ENCODE data around the gene CEMIP.

The CEMIP gene

DNA sequence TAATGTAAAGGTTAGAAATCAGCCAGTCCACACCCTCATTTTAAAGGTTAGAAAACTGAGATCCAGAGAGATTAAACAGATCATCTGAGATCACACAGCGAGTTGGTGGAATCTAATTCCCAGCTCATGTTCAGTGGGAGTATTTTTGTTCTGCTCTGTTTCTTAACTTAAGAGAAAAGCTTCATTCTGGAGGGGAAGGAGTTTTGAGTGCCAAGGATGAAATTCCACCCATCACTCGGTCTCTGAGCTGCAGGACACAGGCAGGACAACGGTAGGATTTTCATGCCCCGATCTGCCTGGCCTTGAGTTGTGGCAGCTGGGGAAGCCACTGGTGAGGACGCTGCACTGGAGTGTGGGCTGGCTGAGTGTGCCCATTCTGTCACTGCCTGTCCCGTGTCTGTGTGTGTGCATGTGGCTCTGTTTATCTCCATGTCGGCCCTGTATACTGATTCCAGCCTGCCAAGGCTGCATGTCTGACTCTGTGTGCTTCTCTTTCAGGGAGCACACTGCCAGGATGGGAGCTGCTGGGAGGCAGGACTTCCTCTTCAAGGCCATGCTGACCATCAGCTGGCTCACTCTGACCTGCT, 94.3 kb downstream of the CEMIP start:
- DNase-seq (ENCODE audit: low read depth in 1 of 2, low spot score in 1 of 2) = no peak
- Histone ChIP-seq H3K27ac (replicated peaks) (no peak overlapping the region), H3K27me3 (ENCODE audit: insufficient read depth, poor library complexity, severe bottlenecking) (no peaks in the 10 kb centered on the region), H3K4me3 (replicated peaks; ENCODE audit: insufficient read depth, low read length) (no peak overlapping the region)
- TF ChIP-seq SPI1 (IDR thresholded peaks at IDR 0.05; ENCODE audit: borderline replicate concordance, low read depth) (no peak), GABPA (IDR thresholded peaks at IDR 0.05; ENCODE audit: low read depth) (no peak), POLR2AphosphoS5 (IDR thresholded peaks at IDR 0.05; ENCODE audit: low read depth) (no peak)

DNA sequence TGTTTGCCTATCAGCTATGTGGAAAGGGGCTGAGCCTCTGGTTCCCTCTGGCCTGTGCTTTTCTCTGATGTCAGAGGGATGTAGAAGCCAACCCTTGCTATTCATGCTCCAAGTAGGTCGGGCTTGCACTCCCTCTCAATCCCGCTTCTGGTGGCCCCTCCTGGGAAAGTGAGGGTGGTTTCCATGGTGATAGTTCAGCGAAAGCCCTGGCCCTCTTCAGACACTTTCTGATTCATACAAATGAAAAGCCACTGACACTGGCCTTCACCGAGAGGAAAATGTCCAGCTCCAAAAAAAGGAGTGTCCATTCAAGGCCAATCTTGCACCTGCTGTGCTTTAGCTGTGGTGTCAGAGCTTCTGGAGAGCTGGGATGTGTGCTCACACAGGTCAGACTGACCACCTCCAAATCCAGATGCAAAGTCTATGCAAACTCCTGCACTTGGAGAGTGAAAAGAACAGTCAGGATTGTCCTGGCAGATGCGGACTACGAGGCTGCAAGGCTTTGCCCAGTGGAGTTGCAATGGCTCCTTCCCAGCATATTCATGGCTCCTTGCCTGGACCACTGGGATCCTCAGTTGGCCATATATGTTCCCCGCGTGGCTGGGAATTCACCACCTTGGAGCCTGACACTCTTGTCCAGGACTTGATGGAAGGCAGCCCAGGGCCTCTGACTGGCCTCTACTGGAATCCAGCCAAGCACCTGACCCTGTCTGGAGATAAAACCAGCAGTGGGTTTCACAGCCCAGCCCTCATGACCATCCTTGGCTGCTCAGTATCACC, 96.6 kb downstream of the CEMIP start:
- no peak for TF ChIP-seq POLR2AphosphoS5 (IDR thresholded peaks at IDR 0.05; ENCODE audit: low read depth)
- TF ChIP-seq SPI1 (IDR thresholded peaks at IDR 0.05; ENCODE audit: borderline replicate concordance, low read depth) = no peak
- TF ChIP-seq, protein P1, sequence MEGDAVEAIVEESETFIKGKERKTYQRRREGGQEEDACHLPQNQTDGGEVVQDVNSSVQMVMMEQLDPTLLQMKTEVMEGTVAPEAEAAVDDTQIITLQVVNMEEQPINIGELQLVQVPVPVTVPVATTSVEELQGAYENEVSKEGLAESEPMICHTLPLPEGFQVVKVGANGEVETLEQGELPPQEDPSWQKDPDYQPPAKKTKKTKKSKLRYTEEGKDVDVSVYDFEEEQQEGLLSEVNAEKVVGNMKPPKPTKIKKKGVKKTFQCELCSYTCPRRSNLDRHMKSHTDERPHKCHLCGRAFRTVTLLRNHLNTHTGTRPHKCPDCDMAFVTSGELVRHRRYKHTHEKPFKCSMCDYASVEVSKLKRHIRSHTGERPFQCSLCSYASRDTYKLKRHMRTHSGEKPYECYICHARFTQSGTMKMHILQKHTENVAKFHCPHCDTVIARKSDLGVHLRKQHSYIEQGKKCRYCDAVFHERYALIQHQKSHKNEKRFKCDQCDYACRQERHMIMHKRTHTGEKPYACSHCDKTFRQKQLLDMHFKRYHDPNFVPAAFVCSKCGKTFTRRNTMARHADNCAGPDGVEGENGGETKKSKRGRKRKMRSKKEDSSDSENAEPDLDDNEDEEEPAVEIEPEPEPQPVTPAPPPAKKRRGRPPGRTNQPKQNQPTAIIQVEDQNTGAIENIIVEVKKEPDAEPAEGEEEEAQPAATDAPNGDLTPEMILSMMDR (IDR thresholded peaks at IDR 0.05; ENCODE audit: insufficient read depth, low read length) = no peak
- no peak for TF ChIP-seq GABPA (IDR thresholded peaks at IDR 0.05; ENCODE audit: low read depth)
- no peak overlapping the region for H3K27ac ChIP-seq (replicated peaks)
- H3K27me3 ChIP-seq (ENCODE audit: insufficient read depth, poor library complexity, severe bottlenecking) = no peaks in the 10 kb centered on the region
- no peak overlapping the region for H3K4me3 ChIP-seq (replicated peaks; ENCODE audit: insufficient read depth, low read length)
- DNase-seq (ENCODE audit: low read depth in 1 of 2, low spot score in 1 of 2) = no peak

DNA sequence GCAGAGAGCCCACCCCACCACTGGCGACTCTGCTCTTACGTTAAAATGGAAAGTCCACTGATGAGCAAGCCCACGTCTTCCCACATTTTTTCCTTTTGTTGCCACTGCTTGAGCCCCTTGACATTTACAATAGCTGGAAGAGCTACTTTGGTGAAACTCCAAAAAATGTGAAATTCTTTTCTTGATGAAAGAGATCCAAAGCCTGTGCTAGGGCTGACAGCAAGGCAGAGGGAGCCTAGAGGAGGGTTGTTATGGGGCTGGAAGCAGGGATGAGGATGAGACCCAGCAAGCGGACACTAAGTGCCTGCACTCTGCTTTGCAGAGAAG, 97.1 kb downstream of the CEMIP start:
- no peak overlapping the region for H3K4me3 ChIP-seq (replicated peaks; ENCODE audit: insufficient read depth, low read length)
- no peak overlapping the region for H3K27ac ChIP-seq (replicated peaks)
- no peaks in the 10 kb centered on the region for H3K27me3 ChIP-seq (ENCODE audit: insufficient read depth, poor library complexity, severe bottlenecking)
- TF ChIP-seq GABPA (IDR thresholded peaks at IDR 0.05; ENCODE audit: low read depth) (no peak), POLR2AphosphoS5 (IDR thresholded peaks at IDR 0.05; ENCODE audit: low read depth) (no peak), SPI1 (IDR thresholded peaks at IDR 0.05; ENCODE audit: borderline replicate concordance, low read depth) (no peak)
- TF ChIP-seq, protein P1 (IDR thresholded peaks at IDR 0.05; ENCODE audit: insufficient read depth, low read length) = no peak
- TF ChIP-seq, protein P2, sequence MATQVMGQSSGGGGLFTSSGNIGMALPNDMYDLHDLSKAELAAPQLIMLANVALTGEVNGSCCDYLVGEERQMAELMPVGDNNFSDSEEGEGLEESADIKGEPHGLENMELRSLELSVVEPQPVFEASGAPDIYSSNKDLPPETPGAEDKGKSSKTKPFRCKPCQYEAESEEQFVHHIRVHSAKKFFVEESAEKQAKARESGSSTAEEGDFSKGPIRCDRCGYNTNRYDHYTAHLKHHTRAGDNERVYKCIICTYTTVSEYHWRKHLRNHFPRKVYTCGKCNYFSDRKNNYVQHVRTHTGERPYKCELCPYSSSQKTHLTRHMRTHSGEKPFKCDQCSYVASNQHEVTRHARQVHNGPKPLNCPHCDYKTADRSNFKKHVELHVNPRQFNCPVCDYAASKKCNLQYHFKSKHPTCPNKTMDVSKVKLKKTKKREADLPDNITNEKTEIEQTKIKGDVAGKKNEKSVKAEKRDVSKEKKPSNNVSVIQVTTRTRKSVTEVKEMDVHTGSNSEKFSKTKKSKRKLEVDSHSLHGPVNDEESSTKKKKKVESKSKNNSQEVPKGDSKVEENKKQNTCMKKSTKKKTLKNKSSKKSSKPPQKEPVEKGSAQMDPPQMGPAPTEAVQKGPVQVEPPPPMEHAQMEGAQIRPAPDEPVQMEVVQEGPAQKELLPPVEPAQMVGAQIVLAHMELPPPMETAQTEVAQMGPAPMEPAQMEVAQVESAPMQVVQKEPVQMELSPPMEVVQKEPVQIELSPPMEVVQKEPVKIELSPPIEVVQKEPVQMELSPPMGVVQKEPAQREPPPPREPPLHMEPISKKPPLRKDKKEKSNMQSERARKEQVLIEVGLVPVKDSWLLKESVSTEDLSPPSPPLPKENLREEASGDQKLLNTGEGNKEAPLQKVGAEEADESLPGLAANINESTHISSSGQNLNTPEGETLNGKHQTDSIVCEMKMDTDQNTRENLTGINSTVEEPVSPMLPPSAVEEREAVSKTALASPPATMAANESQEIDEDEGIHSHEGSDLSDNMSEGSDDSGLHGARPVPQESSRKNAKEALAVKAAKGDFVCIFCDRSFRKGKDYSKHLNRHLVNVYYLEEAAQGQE (IDR thresholded peaks at IDR 0.05; ENCODE audit: insufficient replicate concordance, low read depth) = no peak
- no peak for DNase-seq (ENCODE audit: low read depth in 1 of 2, low spot score in 1 of 2)

DNA sequence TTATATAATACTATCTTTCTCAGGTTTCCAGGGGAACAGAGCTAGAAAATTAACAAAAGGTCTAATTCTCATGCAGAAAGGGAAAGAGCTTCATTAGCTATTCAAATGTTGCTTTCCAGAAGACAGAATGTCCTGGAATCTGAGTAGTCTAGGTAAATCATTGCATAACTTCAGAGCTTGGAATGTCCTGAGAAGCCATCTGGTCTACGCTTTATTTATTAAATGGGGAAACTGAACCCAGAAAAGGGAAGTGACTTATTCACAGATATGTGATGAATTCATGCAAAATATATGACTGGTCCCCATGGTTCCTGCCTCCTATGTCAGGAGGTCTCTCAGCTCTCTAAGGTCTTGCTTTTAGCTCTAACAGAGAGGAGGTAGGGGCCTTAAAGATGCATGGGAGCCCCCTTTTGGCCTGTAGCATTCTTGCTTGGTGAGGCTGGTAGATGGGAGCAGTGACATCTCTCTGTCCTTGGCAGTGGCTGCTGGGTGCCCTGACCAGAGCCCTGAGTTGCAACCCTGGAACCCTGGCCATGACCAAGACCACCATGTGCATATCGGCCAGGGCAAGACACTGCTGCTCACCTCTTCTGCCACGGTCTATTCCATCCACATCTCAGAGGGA, 99.2 kb downstream of the CEMIP start:
- H3K4me3 ChIP-seq (replicated peaks; ENCODE audit: insufficient read depth, low read length) = no peak overlapping the region
- TF ChIP-seq SPI1 (IDR thresholded peaks at IDR 0.05; ENCODE audit: borderline replicate concordance, low read depth) = peak; percentile 79
- no peak for TF ChIP-seq POLR2AphosphoS5 (IDR thresholded peaks at IDR 0.05; ENCODE audit: low read depth)
- H3K27ac ChIP-seq (replicated peaks) = no peak overlapping the region
- no peak for DNase-seq (ENCODE audit: low read depth in 1 of 2, low spot score in 1 of 2)
- no peaks in the 10 kb centered on the region for H3K27me3 ChIP-seq (ENCODE audit: insufficient read depth, poor library complexity, severe bottlenecking)

DNA sequence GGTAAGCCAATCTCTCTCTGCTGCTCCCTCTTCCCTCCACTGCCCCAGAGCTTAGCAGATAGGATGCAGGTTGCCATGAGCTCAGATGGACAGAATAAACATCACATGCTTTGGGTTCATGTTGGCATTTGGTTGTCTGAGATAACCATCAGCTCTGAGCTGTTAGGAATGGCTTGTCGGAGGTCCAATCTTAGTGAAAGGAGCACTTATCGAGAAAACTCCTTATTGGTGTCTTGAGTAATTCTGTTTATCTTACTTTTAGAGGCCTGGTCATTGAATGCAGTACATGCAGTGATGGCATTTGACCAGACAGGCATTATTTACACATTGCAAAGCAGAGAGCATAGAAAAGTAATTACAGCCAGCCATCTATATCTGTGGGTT, 99.7 kb downstream of the CEMIP start:
- no peaks in the 10 kb centered on the region for H3K27me3 ChIP-seq (ENCODE audit: insufficient read depth, poor library complexity, severe bottlenecking)
- TF ChIP-seq, protein P1 (IDR thresholded peaks at IDR 0.05; ENCODE audit: insufficient read depth, low read length) = no peak
- TF ChIP-seq POLR2AphosphoS5 (IDR thresholded peaks at IDR 0.05; ENCODE audit: low read depth) (no peak), SPI1 (IDR thresholded peaks at IDR 0.05; ENCODE audit: borderline replicate concordance, low read depth) (no peak), GABPA (IDR thresholded peaks at IDR 0.05; ENCODE audit: low read depth) (no peak)
- TF ChIP-seq, protein P2 (IDR thresholded peaks at IDR 0.05; ENCODE audit: insufficient replicate concordance, low read depth) = no peak
- no peak overlapping the region for H3K27ac ChIP-seq (replicated peaks)
- no peak for DNase-seq (ENCODE audit: low read depth in 1 of 2, low spot score in 1 of 2)
- H3K4me3 ChIP-seq (replicated peaks; ENCODE audit: insufficient read depth, low read length) = no peak overlapping the region

Measured in HL-60 (cell line).